ENCODE data around the gene GLCE. TPM values are rescaled to one million over a fixed set of nuclear protein-coding genes. Genes with fewer than 3 reads are reported as not detected.

The GLCE gene
- total RNA-seq, 2 experiments from 2014 or later: 3.8 to 4.0 TPM

DNA sequence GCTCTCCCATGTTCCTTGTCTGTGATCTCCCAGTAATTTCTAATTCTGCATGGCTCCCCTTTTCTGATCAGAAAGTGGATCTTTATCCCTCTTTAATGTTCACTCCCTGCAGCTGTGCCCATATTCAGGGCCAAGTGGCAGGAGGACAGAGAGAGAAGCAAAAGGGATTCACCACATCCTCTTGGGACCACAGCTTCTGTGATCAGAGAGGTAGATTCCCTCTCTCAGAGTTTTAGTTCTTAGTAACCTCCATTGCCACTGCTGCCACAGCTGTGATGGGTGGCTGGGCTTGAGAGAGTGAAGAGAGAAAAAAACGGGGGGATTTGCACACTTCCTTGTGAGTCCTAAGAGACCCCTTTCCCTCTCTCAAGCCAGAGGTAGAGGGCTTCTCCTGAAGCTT lies 49.2 kb downstream of the GLCE start:
- Mint-ChIP-seq H3K4me3 (no peak overlapping the region), H3K9me3 (no peaks in the 10 kb centered on the region), H3K36me3 (ENCODE audit: low read depth) (no peaks in the 10 kb centered on the region), H3K27me3 (no peaks in the 10 kb centered on the region), H3K27ac (no peak overlapping the region), H3K4me1 (peaks cover 3% of the 10 kb centered on the region)
- DNase-seq: no peak
- POLR2A ChIA-PET: no interaction called here
- CTCF ChIA-PET: no interaction called here

DNA sequence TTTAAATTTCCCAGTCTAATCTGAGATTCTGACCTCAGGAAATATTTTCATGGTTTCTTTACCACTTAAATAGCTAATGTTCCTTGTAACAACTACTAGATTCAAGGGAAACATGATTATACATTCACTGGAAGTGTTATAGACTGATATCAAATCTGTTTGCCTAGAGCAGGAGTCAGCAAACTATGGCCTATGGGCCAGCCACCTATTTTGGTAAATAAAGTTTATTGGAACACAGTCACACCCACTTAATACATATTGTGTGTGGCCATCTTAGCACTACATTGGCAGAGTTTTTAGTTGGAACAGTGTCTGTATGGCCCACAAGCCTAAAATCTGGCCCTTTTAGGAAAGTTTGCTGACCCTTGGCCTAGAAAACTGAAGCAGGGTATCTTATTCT lies 50.1 kb downstream of the GLCE start:
- Mint-ChIP-seq H3K36me3 (ENCODE audit: low read depth) (no peaks in the 10 kb centered on the region), H3K9me3 (no peaks in the 10 kb centered on the region), H3K27ac (no peak overlapping the region), H3K4me1 (peaks cover 3% of the 10 kb centered on the region), H3K4me3 (no peak overlapping the region), H3K27me3 (no peaks in the 10 kb centered on the region)
- CTCF ChIA-PET: no interaction called here
- no peak for DNase-seq
- POLR2A ChIA-PET: interaction anchor here (1.0 kb wide), 1 partner anchor 50 kb away, joined by 3 read pairs; no protein-coding TSS in a partner anchor

DNA sequence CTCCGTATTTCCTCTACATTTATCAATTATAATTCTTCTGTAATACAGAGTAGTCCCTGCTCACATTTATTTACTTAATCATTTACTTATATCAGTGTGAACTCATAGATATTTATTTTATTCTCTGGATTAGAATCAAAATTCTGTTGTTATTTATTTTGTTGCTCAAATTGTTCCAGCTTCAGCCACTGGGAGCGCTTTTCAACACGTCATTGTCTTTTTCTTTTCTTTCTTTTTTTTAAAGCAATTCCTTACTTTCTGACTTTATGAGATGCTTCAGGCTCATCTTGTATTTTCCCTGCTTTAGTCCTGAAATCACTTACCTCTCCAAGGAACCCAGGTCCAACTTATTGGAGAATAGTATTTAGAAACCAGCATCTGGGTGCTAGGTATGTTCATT lies 53.4 kb downstream of the GLCE start:
- CTCF ChIA-PET: no interaction called here

DNA sequence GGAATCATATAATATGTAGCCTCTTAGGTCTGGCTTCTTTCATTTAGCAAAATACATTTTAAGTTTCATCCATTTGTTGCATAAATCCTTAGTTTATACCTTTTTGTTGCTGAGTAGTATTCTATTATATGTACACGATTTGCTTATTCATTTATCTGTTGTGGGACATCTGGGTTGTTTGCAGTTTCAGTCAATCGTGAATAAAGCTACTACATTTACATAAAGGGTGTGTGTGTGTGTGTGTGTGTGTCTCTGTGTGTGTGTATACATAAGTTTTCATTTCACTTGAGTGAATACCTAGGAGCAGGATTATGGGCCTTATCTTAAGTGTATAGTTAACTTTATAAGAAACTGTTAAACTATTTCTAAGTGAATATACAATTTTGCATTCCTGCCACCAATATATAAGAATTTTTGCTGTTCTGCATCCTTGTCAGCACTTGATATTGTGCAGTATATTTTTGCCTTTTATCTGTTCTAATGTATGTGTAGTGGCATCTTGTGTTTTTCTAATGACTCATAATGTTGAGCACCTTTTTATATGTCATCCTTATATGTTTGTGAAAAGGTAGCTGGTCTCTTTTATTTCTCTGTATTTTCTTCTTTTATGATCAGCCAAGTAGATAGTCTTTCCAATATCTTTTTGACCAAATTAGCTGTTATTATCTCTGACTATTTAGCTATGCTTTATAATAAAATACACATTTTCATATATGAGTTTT lies 55.0 kb downstream of the GLCE start:
- no peak for DNase-seq
- no peaks in the 10 kb centered on the region for H3K36me3 Mint-ChIP-seq (ENCODE audit: low read depth)
- no peaks in the 10 kb centered on the region for H3K4me1 Mint-ChIP-seq
- ChIA-PET CTCF (no interaction called here), POLR2A (no interaction called here)
- H3K27ac Mint-ChIP-seq: no peak overlapping the region
- H3K9me3 Mint-ChIP-seq: no peaks in the 10 kb centered on the region
- no peak overlapping the region for H3K4me3 Mint-ChIP-seq
- no peaks in the 10 kb centered on the region for H3K27me3 Mint-ChIP-seq

More for the DNA sequence above, 53.4 kb downstream of the GLCE start:
- POLR2A ChIA-PET: no interaction called here
- Mint-ChIP-seq H3K9me3 (no peaks in the 10 kb centered on the region), H3K36me3 (ENCODE audit: low read depth) (no peaks in the 10 kb centered on the region), H3K27me3 (no peaks in the 10 kb centered on the region), H3K4me3 (no peak overlapping the region), H3K27ac (no peak overlapping the region), H3K4me1 (peaks cover 3% of the 10 kb centered on the region)
- DNase-seq: no peak

DNA sequence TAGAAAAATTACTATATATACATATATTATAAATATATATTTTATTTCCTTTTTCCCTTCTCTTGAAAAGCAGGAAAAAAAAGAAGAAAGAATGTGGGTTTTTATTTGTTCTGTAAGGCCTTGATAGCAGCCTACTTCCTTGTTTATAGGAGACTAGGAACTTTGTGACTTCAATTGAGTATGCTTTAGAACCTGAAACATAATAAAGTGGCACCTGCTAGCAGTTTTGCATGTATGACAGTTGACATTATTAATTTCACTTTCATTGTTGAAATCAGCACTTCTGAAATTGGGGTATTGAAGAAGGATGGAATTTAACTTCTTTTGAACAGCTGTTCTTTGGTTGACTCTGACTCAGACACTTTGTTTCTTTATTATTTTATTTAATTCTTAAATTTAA lies 56.9 kb downstream of the GLCE start:
- CTCF ChIA-PET: no interaction called here
- POLR2A ChIA-PET: no interaction called here

DNA sequence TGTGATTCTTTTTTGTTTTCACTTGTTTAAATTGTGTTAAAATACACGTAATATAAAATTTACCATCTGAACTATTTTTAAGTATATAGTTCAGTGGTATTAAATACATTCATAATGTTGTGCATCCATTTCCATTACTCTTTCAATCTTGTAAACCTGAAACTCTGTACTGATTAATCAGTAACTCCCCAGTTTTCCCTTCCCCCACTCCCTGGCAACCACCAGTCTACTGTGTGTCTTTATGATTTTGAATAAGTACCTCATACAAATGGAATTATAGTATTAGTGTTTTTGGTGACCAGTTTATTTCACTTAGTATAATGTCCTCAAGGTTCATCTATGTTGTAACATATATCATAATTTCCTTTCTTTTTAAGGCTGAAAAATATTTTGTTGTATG lies 59.3 kb downstream of the GLCE start:
- DNase-seq: no peak
- POLR2A ChIA-PET: no interaction called here
- no peaks in the 10 kb centered on the region for H3K27me3 Mint-ChIP-seq
- H3K36me3 Mint-ChIP-seq (ENCODE audit: low read depth): peaks cover 4% of the 10 kb centered on the region
- peaks cover 4% of the 10 kb centered on the region for H3K9me3 Mint-ChIP-seq
- H3K27ac Mint-ChIP-seq: no peak overlapping the region
- no peaks in the 10 kb centered on the region for H3K4me1 Mint-ChIP-seq
- no peak overlapping the region for H3K4me3 Mint-ChIP-seq
- CTCF ChIA-PET: no interaction called here

More for the DNA sequence above, 56.9 kb downstream of the GLCE start:
- H3K36me3 Mint-ChIP-seq (ENCODE audit: low read depth): no peaks in the 10 kb centered on the region
- no peak overlapping the region for H3K4me3 Mint-ChIP-seq
- no peaks in the 10 kb centered on the region for H3K4me1 Mint-ChIP-seq
- DNase-seq: no peak
- H3K9me3 Mint-ChIP-seq: no peaks in the 10 kb centered on the region
- H3K27ac Mint-ChIP-seq: no peak overlapping the region
- H3K27me3 Mint-ChIP-seq: no peaks in the 10 kb centered on the region

DNA sequence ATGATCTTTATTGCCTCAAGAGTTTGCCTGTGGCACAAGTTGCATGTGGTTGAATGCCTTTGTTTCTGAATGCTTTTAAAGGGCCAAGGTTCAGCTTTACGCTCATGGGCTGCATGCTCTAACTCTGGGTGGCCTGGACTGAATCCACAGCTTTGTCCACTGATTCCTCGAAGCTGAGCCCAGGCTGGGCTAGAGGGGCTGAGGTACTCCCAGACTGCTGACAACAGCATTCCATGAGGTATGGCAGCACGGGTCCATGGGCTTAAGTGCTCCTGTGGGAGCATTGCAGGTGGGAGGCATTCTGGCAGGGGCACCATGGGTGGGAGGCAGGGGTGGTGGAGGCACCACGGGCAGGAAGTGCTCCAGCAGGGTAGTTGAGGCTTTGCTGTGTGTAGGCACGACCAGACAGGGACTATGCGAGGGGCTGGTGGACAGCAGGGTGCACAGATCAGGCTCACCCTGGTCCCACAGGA lies 61.6 kb downstream of the GLCE start:
- ChIA-PET CTCF (no interaction called here), POLR2A (no interaction called here)
- H3K4me1 Mint-ChIP-seq: no peaks in the 10 kb centered on the region
- H3K27me3 Mint-ChIP-seq: no peaks in the 10 kb centered on the region
- peaks cover 4% of the 10 kb centered on the region for H3K36me3 Mint-ChIP-seq (ENCODE audit: low read depth)
- H3K9me3 Mint-ChIP-seq: peaks cover 4% of the 10 kb centered on the region
- no peak overlapping the region for H3K27ac Mint-ChIP-seq
- no peak overlapping the region for H3K4me3 Mint-ChIP-seq
- DNase-seq: no peak

DNA sequence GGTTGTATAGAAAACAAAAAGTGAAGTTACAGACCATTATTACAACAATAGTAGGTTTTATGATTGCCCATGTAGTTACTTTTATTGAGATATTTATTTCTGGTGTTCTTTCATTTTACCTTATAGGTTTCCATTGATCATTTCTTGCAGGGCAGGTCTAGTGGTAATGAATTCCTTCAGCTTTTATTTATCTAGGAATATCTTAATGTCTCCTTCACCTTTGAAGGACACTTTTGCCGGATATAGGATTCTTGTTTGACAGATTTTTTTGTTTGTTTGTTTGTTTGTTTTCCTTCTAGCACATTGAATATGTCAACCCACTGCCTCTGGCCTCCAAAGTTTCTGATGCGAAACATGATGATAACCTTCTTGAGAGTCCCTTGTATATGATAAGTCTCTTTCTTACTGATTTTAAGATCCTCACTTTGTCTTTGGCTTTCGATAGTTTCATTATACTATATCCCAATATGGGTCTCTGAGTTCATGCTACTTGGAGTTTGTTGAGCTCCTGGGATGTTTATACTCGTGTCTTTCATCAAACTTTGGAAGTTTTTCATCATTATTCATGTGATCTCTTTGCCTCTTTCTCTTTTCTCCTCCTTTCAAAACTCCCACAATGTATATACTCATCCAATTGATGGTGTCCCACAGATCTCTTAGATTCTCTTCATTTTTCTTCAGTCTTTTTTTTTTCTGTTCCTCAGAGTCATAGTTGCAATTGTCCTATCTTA lies 62.8 kb downstream of the GLCE start:
- H3K27ac Mint-ChIP-seq: no peak overlapping the region
- H3K4me3 Mint-ChIP-seq: no peak overlapping the region
- POLR2A ChIA-PET: no interaction called here
- no peaks in the 10 kb centered on the region for H3K4me1 Mint-ChIP-seq
- CTCF ChIA-PET: interaction anchor here (1.1 kb wide), 1 partner anchor 164 kb away, joined by 3 read pairs; no protein-coding TSS in a partner anchor
- H3K36me3 Mint-ChIP-seq (ENCODE audit: low read depth): peaks cover 4% of the 10 kb centered on the region
- peaks cover 4% of the 10 kb centered on the region for H3K9me3 Mint-ChIP-seq
- no peak for DNase-seq
- no peaks in the 10 kb centered on the region for H3K27me3 Mint-ChIP-seq

DNA sequence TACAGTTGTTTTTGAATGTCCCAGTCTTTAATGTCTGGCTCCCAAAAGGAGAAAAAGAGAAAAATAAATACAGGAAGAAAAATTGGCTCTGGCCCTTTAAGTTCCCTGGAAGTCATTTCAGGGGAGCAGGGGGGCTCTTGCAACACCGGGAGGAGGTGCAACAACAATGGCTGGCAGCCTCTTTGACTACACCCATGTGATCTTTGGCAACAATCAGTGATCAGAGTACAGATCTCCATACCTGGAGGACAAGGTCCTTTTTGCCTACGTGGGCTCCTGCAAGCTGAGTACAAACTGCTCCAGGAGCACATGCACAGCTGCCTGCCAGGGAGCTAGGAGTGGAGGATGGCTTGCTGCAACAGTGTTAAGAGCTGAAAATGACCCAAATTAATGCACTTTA lies 63.9 kb downstream of the GLCE start:
- DNase-seq: no peak
- Mint-ChIP-seq H3K9me3 (peaks cover 4% of the 10 kb centered on the region), H3K4me3 (no peak overlapping the region), H3K27me3 (no peaks in the 10 kb centered on the region), H3K36me3 (ENCODE audit: low read depth) (peaks cover 4% of the 10 kb centered on the region), H3K4me1 (no peaks in the 10 kb centered on the region), H3K27ac (no peak overlapping the region)
- CTCF ChIA-PET: no interaction called here
- POLR2A ChIA-PET: no interaction called here

DNA sequence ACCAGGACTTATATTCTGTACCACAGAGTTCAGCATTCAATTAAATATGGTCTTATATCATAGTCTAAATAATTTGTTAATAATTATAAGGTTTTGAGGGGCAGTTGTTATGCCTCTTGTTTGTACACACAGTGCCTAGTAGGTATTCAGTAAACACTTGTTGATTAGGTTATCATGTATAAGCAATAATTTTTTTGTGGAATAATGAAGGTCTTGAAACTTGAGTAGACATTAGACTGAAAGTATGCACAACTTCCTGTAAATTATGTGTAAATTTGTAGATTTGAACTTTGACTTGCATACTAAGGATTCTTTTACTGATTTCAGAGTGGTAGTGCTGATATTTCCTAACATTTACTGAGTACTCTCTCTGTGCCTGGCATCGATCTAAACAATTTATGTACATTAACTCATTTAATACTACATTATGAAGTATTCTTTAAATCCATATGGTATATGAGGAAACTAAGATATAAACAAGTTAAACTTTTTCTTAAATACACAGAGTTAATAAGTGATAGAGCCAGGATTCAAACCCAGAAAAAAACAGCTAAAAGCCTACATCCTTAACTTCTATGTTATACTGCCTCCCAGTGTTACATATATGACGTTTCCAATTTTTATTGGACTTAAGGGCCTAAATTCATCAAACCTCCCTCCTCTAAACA lies 65.1 kb downstream of the GLCE start:
- peaks cover 4% of the 10 kb centered on the region for H3K9me3 Mint-ChIP-seq
- H3K4me1 Mint-ChIP-seq: no peaks in the 10 kb centered on the region
- POLR2A ChIA-PET: no interaction called here
- no peak overlapping the region for H3K27ac Mint-ChIP-seq
- no peaks in the 10 kb centered on the region for H3K27me3 Mint-ChIP-seq
- no peak overlapping the region for H3K4me3 Mint-ChIP-seq
- H3K36me3 Mint-ChIP-seq (ENCODE audit: low read depth): peaks cover 4% of the 10 kb centered on the region
- CTCF ChIA-PET: interaction anchor here (1.1 to 1.8 kb wide), 2 partner anchors 166 to 174 kb away, joined by 4 to 9 read pairs; no protein-coding TSS in a partner anchor
- no peak for DNase-seq

DNA sequence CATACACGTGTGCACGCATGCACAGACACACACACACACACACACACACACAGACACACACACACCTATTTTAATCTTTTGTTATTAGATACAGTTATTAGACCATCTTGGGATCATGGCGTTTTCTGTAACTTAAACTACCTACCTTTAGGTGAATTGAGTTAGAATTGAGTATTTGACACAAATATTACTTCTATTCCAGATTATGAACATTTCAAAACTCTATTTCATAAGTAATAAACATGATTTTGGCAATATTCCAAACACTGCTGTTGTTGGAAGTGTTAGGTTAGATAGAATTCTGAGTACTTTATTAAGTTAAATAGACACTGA lies 65.6 kb downstream of the GLCE start:
- DNase-seq: no peak
- H3K4me3 Mint-ChIP-seq: no peak overlapping the region
- POLR2A ChIA-PET: no interaction called here
- CTCF ChIA-PET: interaction anchor here (0.7 to 1.8 kb wide), 6 partner anchors 14 to 174 kb away, joined by 3 to 9 read pairs (median 4); no protein-coding TSS in a partner anchor
- no peaks in the 10 kb centered on the region for H3K4me1 Mint-ChIP-seq
- H3K27ac Mint-ChIP-seq: no peak overlapping the region
- peaks cover 4% of the 10 kb centered on the region for H3K36me3 Mint-ChIP-seq (ENCODE audit: low read depth)
- H3K27me3 Mint-ChIP-seq: no peaks in the 10 kb centered on the region
- H3K9me3 Mint-ChIP-seq: peaks cover 4% of the 10 kb centered on the region

DNA sequence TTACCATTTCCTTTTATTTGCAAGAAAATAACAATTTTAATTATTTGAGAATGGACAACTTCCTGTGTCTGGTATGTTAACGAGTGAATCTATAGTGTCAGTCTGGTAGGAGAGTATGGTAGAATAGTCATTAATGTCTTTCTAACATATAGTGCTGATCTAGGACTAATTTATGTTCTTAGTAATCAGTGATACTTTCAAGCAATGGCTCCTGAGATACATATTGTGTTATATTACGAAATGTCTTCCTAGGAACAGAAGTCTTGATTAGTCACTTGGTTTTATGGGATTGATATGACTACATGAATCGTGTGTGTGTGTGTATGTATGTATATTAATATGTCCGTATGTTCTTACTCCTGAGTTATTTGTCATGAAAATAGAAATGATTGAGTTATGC lies 71.7 kb downstream of the GLCE start:
- no peaks in the 10 kb centered on the region for H3K36me3 Mint-ChIP-seq (ENCODE audit: low read depth)
- no peaks in the 10 kb centered on the region for H3K27me3 Mint-ChIP-seq
- no peaks in the 10 kb centered on the region for H3K9me3 Mint-ChIP-seq
- H3K4me3 Mint-ChIP-seq: no peak overlapping the region
- CTCF ChIA-PET: no interaction called here
- no peaks in the 10 kb centered on the region for H3K4me1 Mint-ChIP-seq
- no peak for DNase-seq
- POLR2A ChIA-PET: no interaction called here
- no peak overlapping the region for H3K27ac Mint-ChIP-seq

DNA sequence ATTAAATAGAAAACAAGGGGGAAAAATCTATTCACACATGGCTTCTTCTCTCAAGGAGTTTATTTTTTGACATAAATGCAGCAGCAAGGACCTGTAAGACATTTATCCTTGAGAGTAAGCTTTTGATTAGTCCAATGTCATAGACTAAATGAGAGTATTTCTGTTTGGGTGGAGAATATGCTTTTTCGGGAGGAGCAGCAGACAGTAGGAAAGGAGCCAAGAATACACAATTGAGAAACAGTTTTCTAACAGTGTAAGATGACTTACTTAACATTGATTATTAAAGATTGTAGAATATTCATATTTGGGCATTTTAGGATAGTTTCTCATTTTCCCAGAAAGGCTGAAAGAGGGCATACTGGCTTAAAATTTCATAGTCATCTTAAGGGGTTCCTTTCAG lies 72.3 kb downstream of the GLCE start:
- H3K4me3 Mint-ChIP-seq: no peak overlapping the region
- H3K9me3 Mint-ChIP-seq: no peaks in the 10 kb centered on the region
- H3K27ac Mint-ChIP-seq: no peak overlapping the region
- POLR2A ChIA-PET: no interaction called here
- no peaks in the 10 kb centered on the region for H3K27me3 Mint-ChIP-seq
- CTCF ChIA-PET: no interaction called here
- DNase-seq: no peak
- no peaks in the 10 kb centered on the region for H3K4me1 Mint-ChIP-seq
- no peaks in the 10 kb centered on the region for H3K36me3 Mint-ChIP-seq (ENCODE audit: low read depth)

Data from activated CD4-positive, alpha-beta memory T cell treated with anti-CD3 and anti-CD28 coated beads, Interleukin-2, amount 10 ng/mL, durations not matched to agents 7 days and 5 days (primary cell).